ENCODE data around the gene TACC3. TPM values are rescaled to one million over a fixed set of nuclear protein-coding genes. Genes with fewer than 3 reads are reported as not detected.
A peak's percentile ranks its signal among the peaks of the same experiment; 100 is the strongest.
"Not testable (repeated sequence)": the region's sequence is repeated elsewhere in the genome, so short reads cannot be mapped to it uniquely, and the experiment has no call there.

Gene TACC3
- 121 TPM for polyA plus RNA-seq (2013, experiment 1 of 2; ENCODE audit: insufficient read length)
- 12.6 TPM for polyA plus RNA-seq (2013, experiment 2 of 2; ENCODE audit: insufficient read length)

- peak; percentile 88 for DNase-seq
These were observed at the start of gene TACC3, which contains the start of gene TMEM129 for GRCh38 chr4:1721003-1721665. TACC3 (plus strand) TSS chr4:1721521; CDS start chr4:1723422, 1,901 bp downstream. TMEM129 (minus strand) TSS chr4:1721323; CDS start chr4:1720837, 486 bp downstream.

- no peak for DNase-seq
These were observed 47.6 kb upstream of the TACC3 start for GRCh38 chr4:1673671-1674070.

- DNase-seq: no peak
These were observed 46.6 kb upstream of the TACC3 start for GRCh38 chr4:1674682-1675081.

GRCh38 chr4:1675136-1675801 lies 46.1 kb upstream of the TACC3 start:
- no peak for DNase-seq

GRCh38 chr4:1675802-1676137 lies 45.6 kb upstream of the TACC3 start:
- DNase-seq: no peak

DNA sequence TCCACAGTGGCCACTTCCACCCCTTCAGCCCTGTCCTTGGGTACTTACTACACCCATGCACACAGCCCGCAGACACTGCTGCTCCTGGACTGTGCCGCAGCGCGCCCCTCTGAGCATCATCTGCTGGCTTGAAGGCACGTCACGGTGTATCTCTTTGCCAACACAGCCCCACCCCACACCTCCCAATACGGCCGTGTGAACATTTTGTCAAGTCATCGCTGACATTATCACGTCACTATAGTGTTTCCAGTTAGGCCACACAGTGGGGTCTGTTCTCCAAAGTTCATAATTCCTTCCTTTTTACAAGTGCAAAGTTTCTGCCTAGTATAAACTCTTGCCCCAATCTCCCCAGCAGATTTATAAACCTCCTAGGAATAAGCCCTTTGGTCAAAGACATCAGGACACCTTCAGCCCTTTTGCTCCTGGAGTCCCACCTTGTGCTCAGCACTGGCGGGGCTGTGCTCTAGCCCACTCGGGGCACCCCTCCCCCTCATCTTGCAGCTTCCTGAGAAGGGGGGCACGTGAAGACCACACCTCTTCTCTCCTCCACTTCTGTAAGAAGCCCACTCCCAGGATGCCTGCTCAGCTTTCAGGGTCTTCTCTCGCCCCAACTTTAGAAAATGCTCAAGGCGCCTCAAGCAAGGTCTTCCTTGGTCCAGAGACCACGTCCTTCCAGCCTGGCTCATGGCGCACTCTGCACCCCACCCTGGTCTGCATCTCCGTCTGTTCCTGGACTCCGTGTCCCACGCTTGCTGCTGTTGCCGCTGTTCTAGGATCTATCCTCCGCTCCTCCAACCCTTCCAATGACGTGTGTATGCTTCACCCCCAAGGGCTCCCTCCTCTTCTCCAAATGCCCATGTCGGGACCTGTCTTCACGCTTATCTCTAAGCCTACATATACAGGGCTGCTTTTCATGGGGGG lies 44.5 kb upstream of the TACC3 start:
- no peak for DNase-seq

DNA sequence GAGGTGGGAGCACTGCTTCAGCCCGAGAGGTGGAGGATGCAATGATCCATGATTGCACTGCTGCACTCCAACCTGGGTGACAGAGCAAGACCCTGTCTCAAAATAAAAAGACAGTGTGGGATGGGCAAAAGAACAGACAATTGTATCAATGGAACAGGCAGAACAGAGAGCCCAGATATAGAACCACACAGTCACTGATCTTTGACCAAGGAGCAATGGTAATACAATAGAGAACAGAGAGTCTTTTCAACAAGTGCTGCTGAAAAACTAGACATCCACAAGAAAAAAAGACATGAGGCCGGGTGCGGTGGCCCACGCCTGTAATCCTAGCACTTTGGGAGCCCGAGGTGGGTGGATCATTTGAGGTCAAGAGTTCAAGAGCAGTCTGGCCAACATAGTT lies 43.1 kb upstream of the TACC3 start:
- DNase-seq: no peak

- DNase-seq: no peak
These were observed 38.5 kb upstream of the TACC3 start for GRCh38 chr4:1682860-1683259.

DNA sequence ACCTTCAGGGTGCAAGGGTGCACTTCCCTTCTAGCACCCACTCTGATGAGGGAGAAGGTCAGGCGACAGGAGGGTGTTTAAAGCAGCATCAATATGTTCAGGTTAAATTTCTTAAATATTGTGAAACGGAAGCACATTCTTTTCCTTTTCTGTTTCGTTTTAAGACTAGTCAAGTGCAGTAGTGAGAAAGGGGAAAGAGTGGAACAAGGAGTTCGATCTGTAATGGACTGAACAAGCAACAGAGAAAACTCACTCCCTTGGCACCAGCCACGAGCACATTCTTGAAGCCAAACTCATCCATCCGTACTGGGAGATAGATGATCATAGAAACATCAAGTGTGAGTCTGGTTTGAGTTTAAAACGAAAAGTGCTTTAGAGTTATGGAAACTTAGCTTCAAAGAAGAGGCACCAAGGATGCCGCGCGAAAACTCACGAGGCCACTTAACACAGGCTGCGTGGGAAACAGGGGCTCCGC lies 38.0 kb upstream of the TACC3 start:
- DNase-seq: peak; percentile 86

GRCh38 chr4:1683736-1684505 lies 37.4 kb upstream of the TACC3 start, which contains the start of gene FAM53A:
FAM53A (minus strand) TSS chr4:1684313; CDS start chr4:1668741, 15,572 bp downstream.
- peak; percentile 87 for DNase-seq

DNA sequence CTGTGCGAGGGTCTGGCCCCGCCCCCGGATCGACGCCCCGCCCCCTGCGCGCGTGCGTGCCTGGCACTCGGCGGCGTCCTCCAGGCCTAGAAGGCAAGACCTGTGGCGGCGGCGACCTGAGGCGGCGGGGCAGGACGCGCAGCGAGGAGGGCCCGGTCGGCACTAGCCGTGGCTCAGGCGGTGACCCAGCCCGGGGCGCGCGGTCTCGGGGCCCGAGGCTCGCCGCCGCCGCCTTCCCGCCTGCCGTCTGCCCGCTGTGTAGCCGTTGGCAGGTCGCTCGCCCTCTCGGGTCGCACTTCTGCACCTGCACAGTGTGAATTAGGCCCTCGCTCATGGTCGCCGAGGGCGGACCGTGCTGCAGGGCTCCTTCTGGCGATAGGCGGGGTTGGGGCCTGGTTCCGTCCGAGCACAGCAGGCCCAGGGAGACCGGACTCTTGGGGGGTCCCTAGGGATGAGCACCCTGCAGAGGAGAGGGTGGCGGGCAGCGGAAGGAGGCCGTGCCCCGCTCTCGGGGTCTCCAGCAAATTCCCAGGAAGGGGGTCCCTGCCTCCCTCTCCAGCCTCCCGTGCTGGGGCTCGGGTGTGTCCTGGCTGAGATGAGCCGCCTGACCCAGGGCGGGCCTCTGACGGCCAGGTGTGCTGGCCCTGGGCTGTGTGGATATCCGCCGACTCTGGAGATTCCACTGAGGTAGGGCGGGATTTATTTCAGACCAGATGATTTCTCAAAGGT lies 36.7 kb upstream of the TACC3 start:
- DNase-seq: no peak

GRCh38 chr4:1685235-1686150 lies 35.8 kb upstream of the TACC3 start:
- DNase-seq: no peak

GRCh38 chr4:1686440-1687036 lies 34.8 kb upstream of the TACC3 start:
- DNase-seq: no peak

DNA sequence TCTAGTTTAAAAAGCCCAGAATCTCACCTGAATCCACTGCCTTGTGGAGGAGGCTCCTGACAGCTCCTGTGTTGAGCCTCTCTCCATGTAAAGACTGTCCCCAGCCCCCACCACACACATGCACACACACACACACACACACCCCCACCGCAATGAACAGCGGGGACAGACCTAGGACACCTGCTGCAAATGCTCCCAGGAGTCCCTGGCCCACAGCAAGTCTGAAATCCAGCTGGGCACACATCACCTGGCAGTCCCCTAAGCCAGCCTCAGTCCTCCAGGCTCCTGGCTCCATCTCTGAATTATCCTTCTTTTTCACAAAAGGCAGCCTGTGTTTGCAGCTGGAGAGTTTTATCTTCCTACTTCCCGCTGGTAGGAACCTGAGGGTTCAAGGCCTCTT lies 30.6 kb upstream of the TACC3 start:
- no peak for DNase-seq

DNA sequence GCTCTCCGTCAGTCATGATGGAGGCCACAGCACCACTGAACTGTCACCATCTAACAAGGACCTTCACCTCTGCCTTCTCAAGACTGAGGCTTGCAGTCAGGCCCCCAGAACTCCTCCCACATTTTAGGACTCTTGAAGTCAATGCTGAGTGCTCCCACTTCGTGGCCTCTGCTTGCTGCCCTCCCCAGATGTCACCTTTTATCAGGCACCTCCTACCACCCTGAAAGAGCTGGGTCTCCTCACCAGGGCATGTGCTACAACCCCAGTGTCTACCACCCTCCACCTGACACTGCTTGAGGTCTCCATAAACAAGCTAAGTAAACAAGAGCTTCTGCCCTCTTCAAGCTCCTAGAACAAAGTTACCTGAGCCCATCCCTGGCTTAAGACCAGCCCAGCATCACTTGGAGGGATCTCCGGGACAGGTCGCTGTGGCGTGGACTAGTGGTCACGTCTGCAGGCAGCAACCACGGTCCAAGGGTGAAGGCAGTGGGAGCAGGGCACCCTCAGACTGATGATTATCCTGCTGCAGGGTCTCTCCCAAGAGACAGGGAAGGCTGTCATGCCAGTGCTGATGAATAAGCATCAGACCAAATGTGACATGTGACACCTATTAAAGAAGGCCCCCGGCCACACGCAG lies 29.5 kb upstream of the TACC3 start:
- DNase-seq: no peak

GRCh38 chr4:1693131-1693896 lies 28.0 kb upstream of the TACC3 start:
- peak; percentile 67 for DNase-seq

- DNase-seq: no peak
These were observed 25.4 kb upstream of the TACC3 start for GRCh38 chr4:1695913-1696312.

DNA sequence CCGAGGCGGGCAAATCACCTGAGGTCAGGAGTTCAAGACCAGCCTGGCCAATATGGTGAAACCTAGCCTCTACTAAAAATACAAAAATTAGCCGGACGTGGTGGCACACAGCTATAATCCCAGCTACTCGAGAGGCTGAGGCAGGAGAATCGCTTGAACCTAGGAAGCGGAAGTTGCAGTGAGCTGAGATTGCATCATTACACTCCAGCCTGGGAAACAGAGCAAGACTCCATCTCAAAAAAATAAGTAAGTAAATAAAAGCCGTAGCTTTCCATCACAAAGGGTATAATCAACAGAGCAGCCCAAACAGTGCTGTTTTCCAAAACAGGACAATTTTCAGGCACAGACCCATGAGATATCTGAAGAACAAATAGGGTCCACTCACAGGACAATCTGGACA lies 19.6 kb upstream of the TACC3 start:
- not testable (repeated sequence) for DNase-seq
